ENCODE data around the gene MBD1. TPM values are rescaled to one million over a fixed set of nuclear protein-coding genes. Genes with fewer than 3 reads are reported as not detected.

MBD1 gene
- total and polyA plus RNA-seq, 2 of the 13 experiments (the other 11 are each of a cell fraction or from before 2014, with no cell fraction given) = 25.5 to 28.6 TPM

DNA sequence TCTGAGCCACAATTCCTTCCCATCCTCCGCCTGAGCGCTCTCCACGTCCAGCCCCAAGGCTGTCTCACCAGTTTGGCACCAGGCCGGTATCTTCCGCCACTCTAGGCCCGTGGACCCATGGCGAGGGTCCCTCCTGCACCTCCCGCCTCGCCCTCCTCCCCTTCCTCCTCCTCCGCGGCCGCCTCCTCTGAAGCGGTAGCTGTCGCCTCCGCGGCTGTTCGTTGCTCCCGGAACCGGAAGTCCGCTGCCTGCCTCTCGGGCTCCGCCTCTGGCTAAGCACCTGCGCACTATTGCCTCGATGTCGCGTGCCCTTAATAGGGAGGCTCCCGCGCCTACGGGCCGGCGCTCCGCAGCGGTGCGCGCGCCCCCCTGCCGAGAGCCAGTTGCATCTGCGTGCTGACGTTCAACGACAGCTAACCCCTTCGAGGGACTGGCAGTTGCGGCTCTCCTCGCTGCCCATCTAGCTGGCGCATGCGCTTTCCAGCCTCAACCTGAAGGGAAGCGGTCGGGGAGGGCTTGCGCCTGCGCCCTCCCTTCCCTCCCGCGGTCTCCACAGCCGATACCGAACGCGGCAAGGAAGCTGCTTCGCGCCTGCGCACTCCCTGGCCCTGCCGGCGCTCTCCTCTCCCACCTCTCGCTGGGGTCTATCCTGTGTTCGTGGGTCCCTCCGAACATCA lies at the start of gene MBD1 (continued):
- TF ChIP-seq, protein P1, sequence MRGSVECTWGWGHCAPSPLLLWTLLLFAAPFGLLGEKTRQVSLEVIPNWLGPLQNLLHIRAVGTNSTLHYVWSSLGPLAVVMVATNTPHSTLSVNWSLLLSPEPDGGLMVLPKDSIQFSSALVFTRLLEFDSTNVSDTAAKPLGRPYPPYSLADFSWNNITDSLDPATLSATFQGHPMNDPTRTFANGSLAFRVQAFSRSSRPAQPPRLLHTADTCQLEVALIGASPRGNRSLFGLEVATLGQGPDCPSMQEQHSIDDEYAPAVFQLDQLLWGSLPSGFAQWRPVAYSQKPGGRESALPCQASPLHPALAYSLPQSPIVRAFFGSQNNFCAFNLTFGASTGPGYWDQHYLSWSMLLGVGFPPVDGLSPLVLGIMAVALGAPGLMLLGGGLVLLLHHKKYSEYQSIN (CRISPR knock-in tag; IDR thresholded peaks at IDR 0.05; ENCODE audit: borderline replicate concordance) = no peak
- no peak for TF ChIP-seq ZNF160 (CRISPR knock-in tag; IDR thresholded peaks at IDR 0.05)
- no peak for TF ChIP-seq KDM3A (CRISPR knock-in tag; IDR thresholded peaks at IDR 0.05; ENCODE audit: low read depth)
- TF ChIP-seq TCF7 (IDR thresholded peaks at IDR 0.05; ENCODE audit: low read depth) = no peak
- peak; percentile 45; the same call in 1 of the 2 replicates for TF ChIP-seq TFE3 (CRISPR knock-in tag; IDR thresholded peaks at IDR 0.05)
- no peak for TF ChIP-seq NR3C1 (CRISPR knock-in tag; IDR thresholded peaks at IDR 0.05)
- no peak for TF ChIP-seq TEAD2 (CRISPR knock-in tag; IDR thresholded peaks at IDR 0.05)
- TF ChIP-seq, protein P2, sequence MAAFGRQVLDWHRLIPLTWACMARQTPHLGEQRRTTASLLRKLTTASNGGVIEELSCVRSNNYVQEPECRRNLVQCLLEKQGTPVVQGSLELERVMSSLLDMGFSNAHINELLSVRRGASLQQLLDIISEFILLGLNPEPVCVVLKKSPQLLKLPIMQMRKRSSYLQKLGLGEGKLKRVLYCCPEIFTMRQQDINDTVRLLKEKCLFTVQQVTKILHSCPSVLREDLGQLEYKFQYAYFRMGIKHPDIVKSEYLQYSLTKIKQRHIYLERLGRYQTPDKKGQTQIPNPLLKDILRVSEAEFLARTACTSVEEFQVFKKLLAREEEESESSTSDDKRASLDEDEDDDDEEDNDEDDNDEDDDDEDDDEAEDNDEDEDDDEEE (CRISPR knock-in tag; IDR thresholded peaks at IDR 0.05) = no peak
- no peak for TF ChIP-seq ZNF510 (CRISPR knock-in tag; IDR thresholded peaks at IDR 0.05; ENCODE audit: low read depth)
- TF ChIP-seq HNRNPH1 (optimal IDR thresholded peaks at IDR 0.05; ENCODE audit: low read depth, low read length) = peak; percentile 88
- no peak for TF ChIP-seq KAT2B (IDR thresholded peaks at IDR 0.05; ENCODE audit: borderline replicate concordance, low read depth, low read length)
- TF ChIP-seq SP140L (CRISPR knock-in tag; IDR thresholded peaks at IDR 0.05; ENCODE audit: borderline replicate concordance) = no peak
- TF ChIP-seq LCORL (IDR thresholded peaks at IDR 0.05) = no peak
- peak; percentile 82 for TF ChIP-seq LCORL (CRISPR knock-in tag; IDR thresholded peaks at IDR 0.05)
- TF ChIP-seq, protein P3, sequence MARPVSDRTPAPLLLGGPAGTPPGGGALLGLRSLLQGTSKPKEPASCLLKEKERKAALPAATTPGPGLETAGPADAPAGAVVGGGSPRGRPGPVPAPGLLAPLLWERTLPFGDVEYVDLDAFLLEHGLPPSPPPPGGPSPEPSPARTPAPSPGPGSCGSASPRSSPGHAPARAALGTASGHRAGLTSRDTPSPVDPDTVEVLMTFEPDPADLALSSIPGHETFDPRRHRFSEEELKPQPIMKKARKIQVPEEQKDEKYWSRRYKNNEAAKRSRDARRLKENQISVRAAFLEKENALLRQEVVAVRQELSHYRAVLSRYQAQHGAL (CRISPR knock-in tag; IDR thresholded peaks at IDR 0.05; ENCODE audit: not compliant biosample characterization) = no peak
- TF ChIP-seq ATM (IDR thresholded peaks at IDR 0.05; ENCODE audit: borderline replicate concordance) = no peak
- TF ChIP-seq HIC2 (CRISPR knock-in tag; IDR thresholded peaks at IDR 0.05; ENCODE audit: low read depth) = peak; percentile 59; the same call in 1 of the 2 replicates
- TF ChIP-seq JUN (CRISPR knock-in tag; IDR thresholded peaks at IDR 0.05) = no peak
- peak; percentile 82; the same call in 1 of the 2 replicates for TF ChIP-seq ARNT2 (CRISPR knock-in tag; IDR thresholded peaks at IDR 0.05; ENCODE audit: low read depth)
- 0 out of 2 replicates have a peak, but pooled peaks have one; percentile 45 for TF ChIP-seq ZBTB43 (CRISPR knock-in tag; conservative IDR thresholded peaks at IDR 0.05)
- TF ChIP-seq CHD2 (IDR thresholded peaks at IDR 0.05; ENCODE audit: low read depth, low read length) = no peak
- TF ChIP-seq ZFP37 (CRISPR knock-in tag; IDR thresholded peaks at IDR 0.05; ENCODE audit: borderline replicate concordance) = no peak
- 0 out of 2 replicates have a peak, but pooled peaks have one; percentile 65 for TF ChIP-seq TP53 (CRISPR knock-in tag; conservative IDR thresholded peaks at IDR 0.05)
- TF ChIP-seq HDAC1 (CRISPR knock-in tag; IDR thresholded peaks at IDR 0.05) = peak; percentile 92

Measured in HepG2 (cell line).